ENCODE data around the gene IGF2BP3. TPM values are rescaled to one million over a fixed set of nuclear protein-coding genes. Genes with fewer than 3 reads are reported as not detected.

Gene IGF2BP3
- total RNA-seq, 1 donor from 2014 or later: 47.0 TPM

- no peaks in the 10 kb centered on the region for H3K36me3 Mint-ChIP-seq (ENCODE audit: unreplicated experiment)
- H3K4me1 Mint-ChIP-seq (ENCODE audit: low read depth, unreplicated experiment): no peaks in the 10 kb centered on the region
These were observed 87.1 kb downstream of the IGF2BP3 start for GRCh38 chr7:23383225-23383624.

GRCh38 chr7:23380961-23381360, 89.3 kb downstream of the IGF2BP3 start:
- no peak for DNase-seq
- no peak overlapping the region for H3K4me3 Mint-ChIP-seq (ENCODE audit: unreplicated experiment)
- no peaks in the 10 kb centered on the region for H3K36me3 Mint-ChIP-seq (ENCODE audit: unreplicated experiment)
- H3K4me1 Mint-ChIP-seq (ENCODE audit: low read depth, unreplicated experiment): no peaks in the 10 kb centered on the region
- H3K27ac Mint-ChIP-seq (ENCODE audit: unreplicated experiment): no peak overlapping the region
- no peak for TF ChIP-seq CTCF (IDR thresholded peaks at IDR 0.05; ENCODE audit: partially characterized antibody, unreplicated experiment)
- no peaks in the 10 kb centered on the region for H3K27me3 Mint-ChIP-seq (ENCODE audit: unreplicated experiment)
- peaks cover 2% of the 10 kb centered on the region for H3K9me3 Mint-ChIP-seq (ENCODE audit: unreplicated experiment)

More at GRCh38 chr7:23383225-23383624, 87.1 kb downstream of the IGF2BP3 start:
- Mint-ChIP-seq H3K4me3 (ENCODE audit: unreplicated experiment) (no peak overlapping the region), H3K9me3 (ENCODE audit: unreplicated experiment) (peaks cover 2% of the 10 kb centered on the region), H3K27ac (ENCODE audit: unreplicated experiment) (no peak overlapping the region), H3K27me3 (ENCODE audit: unreplicated experiment) (no peaks in the 10 kb centered on the region)
- DNase-seq: no peak
- no peak for TF ChIP-seq CTCF (IDR thresholded peaks at IDR 0.05; ENCODE audit: partially characterized antibody, unreplicated experiment)

- no peak overlapping the region for H3K27ac Mint-ChIP-seq (ENCODE audit: unreplicated experiment)
- H3K4me3 Mint-ChIP-seq (ENCODE audit: unreplicated experiment): no peak overlapping the region
- no peak for DNase-seq
- H3K9me3 Mint-ChIP-seq (ENCODE audit: unreplicated experiment): peaks cover 2% of the 10 kb centered on the region
- no peaks in the 10 kb centered on the region for H3K36me3 Mint-ChIP-seq (ENCODE audit: unreplicated experiment)
- H3K27me3 Mint-ChIP-seq (ENCODE audit: unreplicated experiment): no peaks in the 10 kb centered on the region
- no peak for TF ChIP-seq CTCF (IDR thresholded peaks at IDR 0.05; ENCODE audit: partially characterized antibody, unreplicated experiment)
- no peaks in the 10 kb centered on the region for H3K4me1 Mint-ChIP-seq (ENCODE audit: low read depth, unreplicated experiment)
These were observed 89.7 kb downstream of the IGF2BP3 start for GRCh38 chr7:23380556-23380955.

- H3K27me3 Mint-ChIP-seq (ENCODE audit: unreplicated experiment): no peaks in the 10 kb centered on the region
- no peak overlapping the region for H3K4me3 Mint-ChIP-seq (ENCODE audit: unreplicated experiment)
- peaks cover 2% of the 10 kb centered on the region for H3K9me3 Mint-ChIP-seq (ENCODE audit: unreplicated experiment)
- no peak for TF ChIP-seq CTCF (IDR thresholded peaks at IDR 0.05; ENCODE audit: partially characterized antibody, unreplicated experiment)
- no peaks in the 10 kb centered on the region for H3K4me1 Mint-ChIP-seq (ENCODE audit: low read depth, unreplicated experiment)
- no peaks in the 10 kb centered on the region for H3K36me3 Mint-ChIP-seq (ENCODE audit: unreplicated experiment)
- DNase-seq: no peak
- no peak overlapping the region for H3K27ac Mint-ChIP-seq (ENCODE audit: unreplicated experiment)
These were observed 91.3 kb downstream of the IGF2BP3 start for GRCh38 chr7:23378996-23379395.

GRCh38 chr7:23377134-23377533, 93.2 kb downstream of the IGF2BP3 start:
- H3K9me3 Mint-ChIP-seq (ENCODE audit: unreplicated experiment): peaks cover 2% of the 10 kb centered on the region
- no peak for TF ChIP-seq CTCF (IDR thresholded peaks at IDR 0.05; ENCODE audit: partially characterized antibody, unreplicated experiment)
- DNase-seq: no peak
- no peak overlapping the region for H3K4me3 Mint-ChIP-seq (ENCODE audit: unreplicated experiment)
- H3K36me3 Mint-ChIP-seq (ENCODE audit: unreplicated experiment): no peaks in the 10 kb centered on the region
- no peak overlapping the region for H3K27ac Mint-ChIP-seq (ENCODE audit: unreplicated experiment)
- H3K4me1 Mint-ChIP-seq (ENCODE audit: low read depth, unreplicated experiment): no peaks in the 10 kb centered on the region
- H3K27me3 Mint-ChIP-seq (ENCODE audit: unreplicated experiment): no peaks in the 10 kb centered on the region

All from glutamatergic neuron (in vitro differentiated cells).